ENCODE results near the gene MALT1.
A peak's percentile ranks its signal among the peaks of the same experiment; 100 is the strongest.
"Not testable (repeated sequence)": the region's sequence is repeated elsewhere in the genome, so short reads cannot be mapped to it uniquely, and the experiment has no call there.

Gene MALT1

DNA sequence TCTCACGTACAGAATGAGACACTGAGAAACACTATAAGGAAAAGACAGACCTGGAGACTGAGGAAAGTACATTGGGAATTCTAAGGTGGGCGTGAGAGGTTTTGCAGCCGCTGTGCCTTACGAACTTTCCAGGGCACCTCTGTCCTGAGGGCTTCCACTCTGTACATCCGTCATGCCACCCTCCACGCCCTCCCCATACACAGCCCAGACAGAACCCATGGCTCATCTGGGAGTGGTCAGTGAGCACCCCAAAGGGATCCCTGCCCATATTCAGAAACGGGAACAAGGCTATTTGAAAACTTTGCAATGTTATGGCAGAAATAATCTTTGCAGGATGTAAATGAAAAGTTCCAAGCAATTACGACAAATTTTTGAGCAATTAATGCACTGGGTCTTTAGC, 98.1 kb downstream of the MALT1 start:
- DNase-seq (ENCODE audit: low read depth in 2 of 2): no peak
- H3K4me3 ChIP-seq (replicated peaks in 1 of 2; ENCODE audit: low read depth in 2 of 2, low read length in 2 of 2): no peak overlapping the region
- TF ChIP-seq, protein P1, sequence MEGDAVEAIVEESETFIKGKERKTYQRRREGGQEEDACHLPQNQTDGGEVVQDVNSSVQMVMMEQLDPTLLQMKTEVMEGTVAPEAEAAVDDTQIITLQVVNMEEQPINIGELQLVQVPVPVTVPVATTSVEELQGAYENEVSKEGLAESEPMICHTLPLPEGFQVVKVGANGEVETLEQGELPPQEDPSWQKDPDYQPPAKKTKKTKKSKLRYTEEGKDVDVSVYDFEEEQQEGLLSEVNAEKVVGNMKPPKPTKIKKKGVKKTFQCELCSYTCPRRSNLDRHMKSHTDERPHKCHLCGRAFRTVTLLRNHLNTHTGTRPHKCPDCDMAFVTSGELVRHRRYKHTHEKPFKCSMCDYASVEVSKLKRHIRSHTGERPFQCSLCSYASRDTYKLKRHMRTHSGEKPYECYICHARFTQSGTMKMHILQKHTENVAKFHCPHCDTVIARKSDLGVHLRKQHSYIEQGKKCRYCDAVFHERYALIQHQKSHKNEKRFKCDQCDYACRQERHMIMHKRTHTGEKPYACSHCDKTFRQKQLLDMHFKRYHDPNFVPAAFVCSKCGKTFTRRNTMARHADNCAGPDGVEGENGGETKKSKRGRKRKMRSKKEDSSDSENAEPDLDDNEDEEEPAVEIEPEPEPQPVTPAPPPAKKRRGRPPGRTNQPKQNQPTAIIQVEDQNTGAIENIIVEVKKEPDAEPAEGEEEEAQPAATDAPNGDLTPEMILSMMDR (IDR thresholded peaks at IDR 0.05; ENCODE audit: low read depth, low read length): no peak

DNA sequence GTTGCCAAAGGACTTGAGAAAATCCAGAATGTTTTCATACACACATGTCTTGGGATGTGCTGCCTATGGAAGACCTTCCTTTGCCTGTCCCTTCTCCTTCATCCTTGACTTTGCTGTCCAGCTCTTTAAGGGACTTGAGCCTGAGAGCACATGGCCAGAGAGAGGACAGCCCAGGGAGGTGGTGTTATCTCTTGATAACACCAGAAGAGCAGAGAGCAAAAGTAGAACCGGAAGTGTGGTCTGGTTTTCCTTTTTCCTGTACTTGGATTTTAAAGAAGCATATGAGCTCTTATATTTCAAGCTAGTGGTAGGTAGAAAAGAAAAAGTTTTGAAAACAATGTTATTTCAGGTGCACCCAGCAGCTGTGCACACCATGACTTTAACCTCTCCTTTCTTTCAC, 99.3 kb downstream of the MALT1 start:
- DNase-seq (ENCODE audit: low read depth in 2 of 2): no peak
- TF ChIP-seq, protein P1 (IDR thresholded peaks at IDR 0.05; ENCODE audit: low read depth, low read length): no peak
- H3K4me3 ChIP-seq (replicated peaks in 1 of 2; ENCODE audit: low read depth in 2 of 2, low read length in 2 of 2): no peak overlapping the region

DNA sequence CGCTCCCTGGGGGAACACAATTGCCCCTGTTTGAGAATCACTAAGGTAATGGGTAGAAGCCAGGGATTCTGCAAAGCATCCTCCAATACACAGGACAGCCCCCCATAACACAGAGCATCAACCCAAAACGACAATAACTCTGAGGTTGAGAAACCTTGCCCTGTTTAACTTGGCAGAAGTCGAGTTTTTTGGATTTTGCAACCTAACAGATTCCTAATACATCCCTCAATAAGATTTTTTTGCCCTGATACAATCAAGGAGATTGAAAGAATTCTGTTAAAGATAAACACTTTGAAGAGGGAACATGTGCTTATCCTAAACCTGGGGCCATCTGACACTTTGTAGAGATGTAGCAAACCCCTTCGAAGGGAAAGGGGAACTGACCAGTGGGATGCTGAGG, 100.9 kb downstream of the MALT1 start:
- H3K4me3 ChIP-seq (replicated peaks in 1 of 2; ENCODE audit: low read depth in 2 of 2, low read length in 2 of 2): no peak overlapping the region
- TF ChIP-seq, protein P1 (IDR thresholded peaks at IDR 0.05; ENCODE audit: low read depth, low read length): no peak
- no peak for DNase-seq (ENCODE audit: low read depth in 2 of 2)

DNA sequence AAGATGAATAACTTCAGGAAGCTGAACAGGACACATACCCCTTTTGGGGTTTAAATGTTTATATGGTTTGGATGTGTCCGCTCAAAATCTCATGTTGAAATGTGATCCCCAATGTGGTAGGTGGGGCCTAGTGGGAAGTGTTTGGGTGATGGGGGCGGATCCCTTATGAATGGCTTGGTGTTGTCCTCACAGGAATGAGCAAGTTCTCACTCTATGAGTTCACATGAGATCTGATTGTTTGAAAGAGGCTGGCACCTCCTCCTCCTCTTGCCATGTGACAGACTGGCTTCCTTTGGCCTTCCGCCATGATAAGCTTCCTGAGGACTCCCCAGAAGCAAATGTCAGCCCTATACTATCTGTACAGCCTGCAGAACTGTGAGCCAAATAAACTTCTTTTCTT, 104.8 kb downstream of the MALT1 start:
- TF ChIP-seq, protein P1 (IDR thresholded peaks at IDR 0.05; ENCODE audit: low read depth, low read length): no peak
- peak; percentile 41 to 45 for DNase-seq (ENCODE audit: low read depth in 2 of 2)
- H3K4me3 ChIP-seq (replicated peaks in 1 of 2; ENCODE audit: low read depth in 2 of 2, low read length in 2 of 2): no peak overlapping the region

DNA sequence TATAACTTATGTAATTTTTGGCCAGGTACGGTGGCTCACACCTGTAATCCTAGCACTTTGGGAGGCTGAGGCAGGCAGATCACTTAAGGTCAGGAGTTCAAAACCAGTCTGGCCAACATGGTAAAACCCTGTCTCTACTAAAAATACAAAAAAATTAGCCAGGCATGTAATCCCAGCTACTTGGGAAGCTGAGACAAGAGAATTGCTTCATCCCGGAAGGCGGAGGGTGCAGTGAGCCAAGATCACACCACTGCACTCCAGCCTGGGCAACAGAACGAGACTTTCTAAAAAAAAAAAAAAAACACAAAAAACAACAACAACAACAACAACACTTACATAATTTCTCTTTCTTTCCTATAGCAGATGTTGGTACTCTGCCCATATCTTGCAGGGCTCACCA, 105.3 kb downstream of the MALT1 start:
- H3K4me3 ChIP-seq (replicated peaks in 1 of 2; ENCODE audit: low read depth in 2 of 2, low read length in 2 of 2): not testable (repeated sequence)
- peak; percentile 37 to 47 for DNase-seq (ENCODE audit: low read depth in 2 of 2)

DNA sequence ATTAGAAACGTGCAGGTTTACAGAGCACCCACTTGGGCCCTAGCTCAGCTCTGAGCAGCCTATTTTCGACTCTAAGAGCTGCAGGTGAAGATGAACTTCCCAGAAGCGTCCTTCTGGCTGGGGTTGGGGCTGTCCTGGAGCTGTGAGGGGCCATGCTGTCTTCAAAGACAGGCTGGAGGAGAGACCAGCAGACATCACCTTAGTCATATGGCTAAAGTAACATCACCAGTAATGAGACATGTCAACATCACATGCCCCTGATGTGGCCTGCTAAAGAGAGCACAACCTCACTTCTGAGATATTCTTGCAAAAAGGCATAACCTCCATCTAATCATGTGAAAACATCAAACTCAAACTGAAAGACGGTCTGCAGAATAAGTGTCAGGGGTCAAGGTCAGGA, 106.2 kb downstream of the MALT1 start:
- TF ChIP-seq, protein P1 (IDR thresholded peaks at IDR 0.05; ENCODE audit: low read depth, low read length): no peak
- no peak for DNase-seq (ENCODE audit: low read depth in 2 of 2)
- no peak overlapping the region for H3K4me3 ChIP-seq (replicated peaks in 1 of 2; ENCODE audit: low read depth in 2 of 2, low read length in 2 of 2)

DNA sequence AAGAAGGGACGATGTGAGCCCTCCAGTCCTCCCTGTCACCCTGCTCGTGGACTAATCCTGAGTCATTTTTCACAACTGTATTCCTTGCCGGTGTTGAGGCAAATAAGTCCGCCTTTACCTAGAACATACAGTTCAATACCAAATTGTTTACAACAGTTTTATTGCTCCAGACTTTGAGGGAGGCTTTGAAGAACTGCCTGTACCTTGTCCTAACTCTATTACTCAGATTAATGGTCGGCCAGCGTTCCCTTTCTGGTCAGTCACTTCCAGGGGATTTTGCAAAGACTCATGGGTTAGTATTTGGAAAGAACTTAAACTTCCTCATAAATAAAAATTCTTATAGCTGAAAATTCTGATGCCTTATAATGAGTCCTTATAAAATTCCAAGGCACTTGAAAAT, 108.3 kb downstream of the MALT1 start:
- TF ChIP-seq, protein P1 (IDR thresholded peaks at IDR 0.05; ENCODE audit: low read depth, low read length): no peak
- no peak overlapping the region for H3K4me3 ChIP-seq (replicated peaks in 1 of 2; ENCODE audit: low read depth in 2 of 2, low read length in 2 of 2)
- no peak for DNase-seq (ENCODE audit: low read depth in 2 of 2)

Data from cardiac fibroblast (primary cell).